Right lobe of liver (tissue), 6 donors: ENCODE data around the gene CR1L. TPM values are rescaled to one million over a fixed set of nuclear protein-coding genes. Genes with fewer than 3 reads are reported as not detected.
"Not testable (repeated sequence)": the region's sequence is repeated elsewhere in the genome, so short reads cannot be mapped to it uniquely, and the experiment has no call there.

Experiments
- ATAC-seq, 4 donors: fragments of 200-7000 bp; cut with Tn5 transposase; one replicate each; pipeline ENCODE4 v1.9.1; 2020; ENCODE audit warnings: mild to moderate bottlenecking in 4 of 4, moderate library complexity in 4 of 4
- DNase-seq, 3 donors: peaks; one replicate each; pipeline ENCODE4 v3.0.0-alpha.2; 2020
- H3K27ac ChIP-seq, 3 donors: fragments of 200-600 bp; one replicate each; pipeline ENCODE4 v1.8.0; 2022
- H3K27me3 ChIP-seq, 2 donors: fragments of 200-600 bp; one replicate each; pipeline ENCODE4 v1.8.0; 2022
- H3K36me3 ChIP-seq, 4 donors: fragments of 200-600 bp; sonication (generic) in 1 of 4; one replicate each; pipeline versions ENCODE4 v1.5.1 to v1.8.0; 2017 to 2022; ENCODE audit warnings: control low read depth in 1 of 4
- H3K4me1 ChIP-seq, 4 donors: fragments of 200-600 bp; sonication (generic) in 1 of 4; one replicate each; pipeline versions ENCODE4 v1.5.1 to v1.8.0; 2017 to 2022; ENCODE audit warnings: control low read depth in 1 of 4
- H3K4me3 ChIP-seq, 3 donors: fragments of 200-600 bp; one replicate each; pipeline ENCODE4 v1.8.0; 2022
- H3K9me3 ChIP-seq, 4 donors: fragments of 200-600 bp; sonication (generic) in 1 of 4; one replicate each; pipeline versions ENCODE4 v1.5.1 to v1.8.0; 2017 to 2022; ENCODE audit warnings: control low read depth in 1 of 4
- CTCF ChIP-seq, 4 donors: fragments of 200-600 bp in 3 of 4; fragments of 450-650 bp in 1 of 4; IDR thresholded peaks; one replicate each; pipeline versions ENCODE4 v1.5.1 to v1.8.0; 2016 to 2022; ENCODE audit warnings: antibody characterized with exemption in 4 of 4, mild to moderate bottlenecking in 2 of 4
- POLR2A ChIP-seq: fragments of 450-650 bp; IDR thresholded peaks from one replicate; pipeline ENCODE4 v1.6.1; 2017; ENCODE audit warnings: antibody characterized with exemption, mild to moderate bottlenecking
- WGBS: methylation state at CpG from one replicate; pipeline ENCODE4 v1.1.6; 2018; ENCODE audit warnings: low coverage, low lambda C conversion rate; ENCODE audit not compliant: insufficient coverage; ENCODE audit errors: missing lambda C conversion rate; 5-methylcytosine and 5-hydroxymethylcytosine counted together
- intact Hi-C, 2 donors: fragments of 100-400 bp; cut with DNase I; formaldehyde crosslinking; loops; one replicate each; pipeline versions ENCODE4 v1.11.2 to v1.14.1; 2022
- total RNA-seq, 6 experiments: library from RNA; depleted of rRNA in 2 of 6; stranded (reverse); fragments of >200 nt in 2 of 6; fragmentation: NEBNext Ultra II Directional in 3 of 6; extraction: Animal tissue kit (Norgen Biotek cat#: 25700) in 3 of 6; gene quantifications; one replicate each; pipeline versions ENCODE4 v1.1.0 to v1.2.4, GENCODE V29; 2016 to 2023
- donor health status: DM: no; HTN: yes; CAD: no.
- donor health status: DM: no; HTN: no; CAD: no.
- donor health status: DM: no; HTN: no; CAD: no.
- donor health status: DM: no; HTN: yes; CAD: no.
- donor health status: DM: no; HTN: yes; CAD: no.

CR1L gene
- total RNA-seq, 6 experiments from 2014 or later: 0.12 to 1.2 (median 0.49) TPM; not detected in 1

DNA sequence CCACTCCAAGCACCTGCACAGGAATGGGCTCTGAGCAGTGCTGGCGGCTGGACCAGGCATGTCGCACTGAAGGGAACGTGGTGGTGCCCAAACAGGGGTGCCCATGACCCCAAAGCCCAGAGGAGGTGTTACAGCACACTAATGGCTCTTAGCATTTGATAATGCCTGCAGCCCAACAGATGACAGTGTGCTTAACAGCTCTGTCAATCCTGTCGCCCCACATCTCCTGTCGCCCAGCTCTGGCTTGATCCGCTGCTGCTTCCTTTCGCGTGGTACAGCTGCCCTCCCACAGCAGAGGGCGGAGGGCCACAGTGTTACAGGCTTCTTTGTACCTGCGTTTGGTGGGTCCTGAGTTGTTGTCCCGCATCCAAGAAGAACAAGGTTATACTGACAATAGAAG lies 32.2 kb upstream of the CR1L start:
- Histone ChIP-seq H3K27me3 (no peaks in the 10 kb centered on the region), H3K9me3 (no peaks in the 10 kb centered on the region), H3K4me3 (no peak overlapping the region), H3K27ac (no peak overlapping the region), H3K36me3 (no peaks in the 10 kb centered on the region), H3K4me1 (no peaks in the 10 kb centered on the region)
- 78% methylated on average over 6 of the region's 11 CpGs for WGBS
- intact Hi-C loops: no loop called here
- no peak for TF ChIP-seq CTCF (IDR thresholded peaks at IDR 0.05)
- no peak for TF ChIP-seq POLR2A
- DNase-seq (no peak), ATAC-seq (peak in 1 of 4 donors; percentile 24)

GRCh38 chr1:207619871-207620542 lies 24.9 kb upstream of the CR1L start:
- Histone ChIP-seq H3K4me1 (no peaks in the 10 kb centered on the region), H3K36me3 (no peaks in the 10 kb centered on the region), H3K27me3 (no peaks in the 10 kb centered on the region), H3K4me3 (no peak overlapping the region), H3K9me3 (no peaks in the 10 kb centered on the region), H3K27ac (no peak overlapping the region)
- intact Hi-C loops: no loop called here
- ATAC-seq (peak; percentile 97 to 100 (median 98)), DNase-seq (no peak)
- 37% methylated on average over 5 of the region's 7 CpGs for WGBS
- TF ChIP-seq CTCF (IDR thresholded peaks at IDR 0.05): peak; percentile 54 to 74 (median 70)
- no peak for TF ChIP-seq POLR2A

- Histone ChIP-seq H3K4me1 (no peaks in the 10 kb centered on the region), H3K27ac (no peak overlapping the region), H3K27me3 (no peaks in the 10 kb centered on the region), H3K36me3 (no peaks in the 10 kb centered on the region), H3K4me3 (no peak overlapping the region), H3K9me3 (no peaks in the 10 kb centered on the region)
- ATAC-seq (no peak), DNase-seq (no peak)
- 82% methylated on average over 2 of the region's 2 CpGs for WGBS
- TF ChIP-seq POLR2A (no peak), CTCF (IDR thresholded peaks at IDR 0.05) (no peak)
- intact Hi-C loops: no loop called here
Observed at GRCh38 chr1:207620543-207620893, 24.4 kb upstream of the CR1L start.

DNA sequence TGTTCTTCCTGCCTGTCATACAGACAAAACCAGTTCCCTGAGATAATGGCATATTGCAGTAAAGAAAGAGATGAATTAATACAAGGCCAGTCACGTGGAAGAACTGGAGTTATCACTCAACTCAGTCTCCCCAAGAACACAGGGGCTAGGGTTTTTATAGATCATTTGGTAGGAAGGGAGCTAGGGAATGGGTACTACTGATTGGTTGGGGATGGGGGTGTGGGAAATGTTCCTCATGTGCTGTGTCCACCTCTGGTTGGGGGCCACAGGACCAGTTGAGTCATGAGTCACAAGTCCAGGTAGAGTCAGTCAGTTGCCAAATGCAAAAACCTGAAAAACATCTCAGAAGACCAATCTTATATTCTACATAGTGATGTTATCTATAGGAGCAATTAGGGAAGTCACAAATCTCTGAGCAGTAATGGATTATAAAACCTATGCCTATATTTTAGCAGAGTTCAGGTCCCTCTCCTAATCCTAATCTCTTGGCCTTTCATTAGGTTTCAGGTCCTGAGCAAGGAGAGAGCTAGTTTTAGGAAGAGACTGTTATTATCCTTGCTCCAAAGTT lies 19.3 kb upstream of the CR1L start:
- DNase-seq, intact Hi-C loops: not testable (repeated sequence)

DNA sequence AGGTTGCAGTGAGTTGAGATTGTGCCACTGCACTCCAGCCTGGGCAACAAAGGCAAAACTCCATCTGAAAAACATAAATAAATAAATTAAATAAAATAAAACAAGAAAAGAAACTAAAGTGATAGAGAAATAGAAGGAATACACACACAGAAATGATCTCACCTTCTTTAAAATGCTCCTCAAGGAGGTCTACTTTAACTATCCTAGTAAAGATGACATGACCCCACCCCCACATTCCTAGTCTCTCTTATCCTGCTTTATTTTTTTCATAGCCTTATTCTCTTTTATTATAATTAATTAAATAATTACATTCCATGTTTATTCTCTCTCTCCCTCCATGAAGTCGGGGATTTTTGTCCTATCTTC lies 18.0 kb upstream of the CR1L start:
- ATAC-seq (no peak), DNase-seq (no peak)
- H3K9me3 ChIP-seq: no peaks in the 10 kb centered on the region
- TF ChIP-seq POLR2A (no peak), CTCF (IDR thresholded peaks at IDR 0.05) (no peak)
- intact Hi-C loops: no loop called here
- H3K4me1 ChIP-seq: no peaks in the 10 kb centered on the region
- WGBS: 92% methylated on average over 1 of the region's 1 CpG
- no peaks in the 10 kb centered on the region for H3K36me3 ChIP-seq
- H3K27ac ChIP-seq: no peak overlapping the region
- no peaks in the 10 kb centered on the region for H3K27me3 ChIP-seq
- H3K4me3 ChIP-seq: no peak overlapping the region

More for the DNA sequence above, 19.3 kb upstream of the CR1L start:
- H3K27me3 ChIP-seq, H3K4me3 ChIP-seq, H3K27ac ChIP-seq, H3K4me1 ChIP-seq, H3K36me3 ChIP-seq, ATAC-seq, H3K9me3 ChIP-seq: not testable (repeated sequence)
- WGBS: 47% methylated on average over 1 of the region's 1 CpG
